Peyer's patch (tissue), 4 donors: ENCODE data around the gene CLNK. TPM values are rescaled to one million over a fixed set of nuclear protein-coding genes. Genes with fewer than 3 reads are reported as not detected.

Source experiments
- DNase-seq, 3 donors: peaks; one replicate each; pipeline ENCODE4 v3.0.0-alpha.2; 2017 to 2019
- H3K27ac ChIP-seq, 4 donors: fragments of 200-600 bp; sonication (generic); one replicate each; pipeline ENCODE4 v1.5.1; 2016 to 2019
- H3K27me3 ChIP-seq, 2 donors: fragments of 200-600 bp; sonication (generic); one replicate each; pipeline ENCODE4 v1.5.1; 2019
- H3K36me3 ChIP-seq, 3 donors: fragments of 200-600 bp; sonication (generic); one replicate each; pipeline ENCODE4 v1.5.1; 2016 to 2019
- H3K4me1 ChIP-seq, 4 donors: fragments of 200-600 bp; sonication (generic); one replicate each; pipeline ENCODE4 v1.5.1; 2016 to 2019
- H3K4me3 ChIP-seq, 4 donors: fragments of 200-600 bp; sonication (generic); 1 replicate in 3 of 4; 2 replicates in 1 of 4; pipeline ENCODE4 v1.5.1; 2016 to 2019; ENCODE audit warnings: mild to moderate bottlenecking in 1 of 4
- H3K9me3 ChIP-seq, 4 donors: fragments of 200-600 bp; sonication (generic); one replicate each; pipeline ENCODE4 v1.5.1; 2016 to 2019; ENCODE audit warnings: mild to moderate bottlenecking in 1 of 4
- CTCF ChIP-seq, 6 experiments: fragments of 450-650 bp in 4 of 6; fragments of 200-600 bp in 2 of 6; sonication (generic) in 1 of 6; IDR thresholded peaks; one replicate each; pipeline ENCODE4 v1.5.1; 2017 to 2019; ENCODE audit warnings: antibody characterized with exemption in 6 of 6, mild to moderate bottlenecking in 3 of 6, moderate library complexity in 1 of 6
- POLR2A ChIP-seq, 2 donors: fragments of 450-650 bp; IDR thresholded peaks; one replicate each; pipeline ENCODE4 v1.5.1; 2017; ENCODE audit warnings: antibody characterized with exemption in 2 of 2, mild to moderate bottlenecking in 2 of 2, moderate library complexity in 2 of 2
- total RNA-seq, 4 donors: library from RNA; depleted of rRNA; stranded (reverse); fragments of >200 nt; gene quantifications; one replicate each; pipeline ENCODE4 v1.1.0, GENCODE V29; 2016

Gene CLNK
- total RNA-seq, 4 donors from 2014 or later = 0.13 to 4.1 TPM; not detected in 2

GRCh38 chr4:10524196-10524833 is 160.3 kb downstream of the CLNK start:
- Histone ChIP-seq H3K27ac (no peak overlapping the region), H3K4me1 (no peaks in the 10 kb centered on the region), H3K27me3 (no peaks in the 10 kb centered on the region), H3K36me3 (no peaks in the 10 kb centered on the region), H3K4me3 (no peak overlapping the region), H3K9me3 (no peaks in the 10 kb centered on the region)
- no peak for DNase-seq
- TF ChIP-seq CTCF (IDR thresholded peaks at IDR 0.05) = no peak
- TF ChIP-seq POLR2A (IDR thresholded peaks at IDR 0.05) = no peak

GRCh38 chr4:10521424-10521823 is 163.1 kb downstream of the CLNK start:
- H3K27me3 ChIP-seq = no peaks in the 10 kb centered on the region
- TF ChIP-seq CTCF (IDR thresholded peaks at IDR 0.05) = no peak
- no peak for DNase-seq
- no peaks in the 10 kb centered on the region for H3K9me3 ChIP-seq
- no peaks in the 10 kb centered on the region for H3K4me1 ChIP-seq
- no peak overlapping the region for H3K27ac ChIP-seq
- H3K4me3 ChIP-seq = no peak overlapping the region
- H3K36me3 ChIP-seq = no peaks in the 10 kb centered on the region

GRCh38 chr4:10509733-10510132 is 174.8 kb downstream of the CLNK start:
- Histone ChIP-seq H3K4me1 (no peaks in the 10 kb centered on the region), H3K4me3 (no peak overlapping the region), H3K27ac (no peak overlapping the region), H3K36me3 (no peaks in the 10 kb centered on the region), H3K9me3 (no peaks in the 10 kb centered on the region), H3K27me3 (no peaks in the 10 kb centered on the region)
- TF ChIP-seq CTCF (IDR thresholded peaks at IDR 0.05) = no peak
- no peak for TF ChIP-seq POLR2A (IDR thresholded peaks at IDR 0.05)
- DNase-seq = no peak

- H3K27ac ChIP-seq = no peak overlapping the region
- no peak for DNase-seq
- H3K4me3 ChIP-seq = no peak overlapping the region
- TF ChIP-seq CTCF (IDR thresholded peaks at IDR 0.05) (no peak), POLR2A (IDR thresholded peaks at IDR 0.05) (no peak)
- H3K4me1 ChIP-seq = no peaks in the 10 kb centered on the region
- H3K36me3 ChIP-seq = no peaks in the 10 kb centered on the region
- H3K27me3 ChIP-seq = no peaks in the 10 kb centered on the region
- no peaks in the 10 kb centered on the region for H3K9me3 ChIP-seq
Observed at GRCh38 chr4:10506077-10506476, 178.5 kb downstream of the CLNK start.

- no peaks in the 10 kb centered on the region for H3K4me1 ChIP-seq
- no peaks in the 10 kb centered on the region for H3K36me3 ChIP-seq
- no peak for TF ChIP-seq CTCF (IDR thresholded peaks at IDR 0.05)
- TF ChIP-seq POLR2A (IDR thresholded peaks at IDR 0.05) = no peak
- no peak overlapping the region for H3K4me3 ChIP-seq
- no peaks in the 10 kb centered on the region for H3K9me3 ChIP-seq
- H3K27ac ChIP-seq = no peak overlapping the region
- H3K27me3 ChIP-seq = no peaks in the 10 kb centered on the region
- no peak for DNase-seq
Observed at GRCh38 chr4:10504570-10505179, 179.9 kb downstream of the CLNK start.
